Activated CD4-positive, CD25-positive, alpha-beta regulatory T cell treated with anti-CD3 and anti-CD28 coated beads, Interleukin-2, amount 50 U/mL, for 16 hours (primary cell): ENCODE data around the gene ATP8B2.
"Not testable (repeated sequence)": the region's sequence is repeated elsewhere in the genome, so short reads cannot be mapped to it uniquely, and the experiment has no call there.

Experiments used
- DNase-seq: peaks from one replicate; pipeline ENCODE4 v3.0.0-alpha.2; 2020; ENCODE audit warnings: low read depth, low spot score

The ATP8B2 gene, protein sequence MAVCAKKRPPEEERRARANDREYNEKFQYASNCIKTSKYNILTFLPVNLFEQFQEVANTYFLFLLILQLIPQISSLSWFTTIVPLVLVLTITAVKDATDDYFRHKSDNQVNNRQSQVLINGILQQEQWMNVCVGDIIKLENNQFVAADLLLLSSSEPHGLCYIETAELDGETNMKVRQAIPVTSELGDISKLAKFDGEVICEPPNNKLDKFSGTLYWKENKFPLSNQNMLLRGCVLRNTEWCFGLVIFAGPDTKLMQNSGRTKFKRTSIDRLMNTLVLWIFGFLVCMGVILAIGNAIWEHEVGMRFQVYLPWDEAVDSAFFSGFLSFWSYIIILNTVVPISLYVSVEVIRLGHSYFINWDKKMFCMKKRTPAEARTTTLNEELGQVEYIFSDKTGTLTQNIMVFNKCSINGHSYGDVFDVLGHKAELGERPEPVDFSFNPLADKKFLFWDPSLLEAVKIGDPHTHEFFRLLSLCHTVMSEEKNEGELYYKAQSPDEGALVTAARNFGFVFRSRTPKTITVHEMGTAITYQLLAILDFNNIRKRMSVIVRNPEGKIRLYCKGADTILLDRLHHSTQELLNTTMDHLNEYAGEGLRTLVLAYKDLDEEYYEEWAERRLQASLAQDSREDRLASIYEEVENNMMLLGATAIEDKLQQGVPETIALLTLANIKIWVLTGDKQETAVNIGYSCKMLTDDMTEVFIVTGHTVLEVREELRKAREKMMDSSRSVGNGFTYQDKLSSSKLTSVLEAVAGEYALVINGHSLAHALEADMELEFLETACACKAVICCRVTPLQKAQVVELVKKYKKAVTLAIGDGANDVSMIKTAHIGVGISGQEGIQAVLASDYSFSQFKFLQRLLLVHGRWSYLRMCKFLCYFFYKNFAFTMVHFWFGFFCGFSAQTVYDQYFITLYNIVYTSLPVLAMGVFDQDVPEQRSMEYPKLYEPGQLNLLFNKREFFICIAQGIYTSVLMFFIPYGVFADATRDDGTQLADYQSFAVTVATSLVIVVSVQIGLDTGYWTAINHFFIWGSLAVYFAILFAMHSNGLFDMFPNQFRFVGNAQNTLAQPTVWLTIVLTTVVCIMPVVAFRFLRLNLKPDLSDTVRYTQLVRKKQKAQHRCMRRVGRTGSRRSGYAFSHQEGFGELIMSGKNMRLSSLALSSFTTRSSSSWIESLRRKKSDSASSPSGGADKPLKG

DNA sequence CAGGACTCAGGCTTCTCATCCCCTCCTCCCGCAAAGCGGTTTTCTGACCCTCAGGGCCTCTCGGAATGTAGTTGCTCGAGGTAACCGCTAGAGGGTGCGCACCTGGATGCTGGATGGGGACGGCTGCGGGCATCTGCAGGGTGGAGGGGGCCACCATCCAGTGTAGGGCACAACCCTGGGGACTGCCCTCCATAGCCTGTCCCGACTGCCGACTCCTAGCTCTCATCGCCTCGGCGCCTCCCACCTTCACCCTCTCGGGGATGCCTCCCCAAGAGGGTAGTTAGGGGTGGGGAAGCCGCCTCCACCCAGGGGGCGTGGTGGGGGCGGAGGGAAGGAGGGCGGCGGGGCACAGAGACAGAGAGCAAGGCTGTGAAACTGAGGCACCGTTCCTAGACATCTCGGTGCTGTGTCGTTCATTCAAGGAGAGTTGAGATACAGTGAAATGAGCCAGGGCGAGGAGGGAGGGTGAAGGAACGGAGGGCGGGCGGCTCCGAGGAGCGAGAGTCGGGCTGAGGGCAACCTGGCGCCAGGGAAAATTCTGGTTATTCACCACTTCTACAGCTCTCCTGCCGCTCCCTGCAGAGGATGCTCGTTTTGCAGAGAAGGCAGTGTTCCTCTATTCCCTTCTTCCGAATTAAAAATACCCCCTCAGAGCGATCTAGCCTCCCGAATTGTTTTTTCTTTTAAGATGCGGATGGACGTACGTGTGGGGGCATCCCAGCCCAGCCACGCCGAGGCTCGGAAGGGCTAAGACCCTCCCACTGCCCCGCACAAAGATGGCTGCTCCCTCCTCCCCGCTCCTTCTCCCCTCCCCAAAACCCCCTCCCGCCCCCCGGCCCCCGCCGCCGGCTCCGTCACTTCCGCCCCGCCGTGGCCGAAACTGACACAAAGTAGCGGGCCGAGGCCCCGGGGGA is at the start of gene ATP8B2:
Gene ATP8B2 (plus strand): TSS at position 857 of the 914 bp plus-strand sequence. CDS start 2,617 bp downstream, outside the sequence.
- peak; percentile 68 for DNase-seq

GRCh38 chr1:154276797-154277196 is 48.5 kb upstream of the ATP8B2 start:
- no peak for DNase-seq

GRCh38 chr1:154287591-154287990 is 37.7 kb upstream of the ATP8B2 start:
- not testable (repeated sequence) for DNase-seq

- no peak for DNase-seq
These were observed 36.7 kb upstream of the ATP8B2 start for GRCh38 chr1:154288661-154289060.

- DNase-seq: no peak
These were observed 34.4 kb upstream of the ATP8B2 start for GRCh38 chr1:154290921-154291320.

GRCh38 chr1:154295408-154296235 is 29.7 kb upstream of the ATP8B2 start:
- no peak for DNase-seq

- DNase-seq: no peak
These were observed 23.7 kb upstream of the ATP8B2 start for GRCh38 chr1:154301582-154301981.

DNA sequence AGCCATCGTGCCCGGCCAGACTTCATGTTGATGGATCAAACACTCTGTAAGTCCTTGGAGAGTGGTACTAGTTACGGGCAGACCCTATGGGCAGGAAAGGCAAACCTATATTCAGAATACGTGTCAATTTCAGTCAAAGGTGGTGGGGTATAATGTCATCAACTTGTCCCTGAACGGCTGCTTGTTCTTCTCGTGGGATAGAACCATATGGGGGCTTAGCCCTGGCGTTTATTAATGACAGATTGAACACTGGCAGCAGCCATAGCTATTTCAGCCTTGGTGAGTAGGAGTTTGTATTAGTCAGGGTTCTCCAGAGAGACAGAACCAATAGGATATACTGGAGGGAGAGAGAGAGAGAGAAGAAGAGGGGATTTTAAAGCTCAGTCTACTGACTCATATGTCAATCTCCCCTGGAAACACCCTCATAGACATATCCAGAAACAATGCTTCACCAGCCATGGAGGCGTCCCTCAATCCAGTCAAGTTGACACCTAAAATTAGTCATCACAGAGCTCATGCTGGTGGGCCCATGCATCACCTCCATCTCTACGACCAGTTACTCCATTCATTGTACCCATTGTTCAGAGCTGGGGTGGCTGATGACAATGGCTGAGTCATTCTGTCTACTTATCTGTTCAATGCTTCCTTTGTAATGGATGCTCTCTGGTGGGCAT is 20.5 kb upstream of the ATP8B2 start:
- no peak for DNase-seq

GRCh38 chr1:154306151-154306550 is 19.2 kb upstream of the ATP8B2 start:
- DNase-seq: no peak

DNA sequence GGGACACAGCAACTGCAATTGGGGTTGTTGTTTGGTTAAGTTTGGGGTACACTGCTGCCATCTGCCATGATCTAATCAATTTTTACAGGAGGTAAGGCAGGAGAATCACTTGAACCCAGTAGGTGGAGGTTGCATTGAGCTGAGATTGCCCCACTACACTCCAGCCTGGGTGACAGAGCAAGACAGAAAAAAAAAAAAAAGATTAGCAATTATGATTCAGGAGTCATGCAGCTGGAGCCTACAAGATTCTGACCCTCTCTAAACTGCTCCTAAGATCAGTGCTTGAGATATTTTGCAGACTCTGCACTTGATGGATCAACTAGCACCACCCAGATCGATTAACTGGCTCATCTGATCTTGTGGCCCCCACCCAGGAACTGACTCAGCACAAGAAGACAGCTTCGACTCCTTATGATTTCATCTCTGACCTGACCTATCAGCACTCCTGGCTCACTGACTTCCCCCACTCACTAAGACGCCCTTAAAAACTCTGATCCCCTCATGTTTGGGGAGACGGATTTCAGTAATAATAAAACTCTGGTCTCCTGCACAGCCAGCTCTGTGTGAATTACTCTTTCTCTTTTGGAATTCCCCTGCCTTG is 17.6 kb upstream of the ATP8B2 start:
- not testable (repeated sequence) for DNase-seq

GRCh38 chr1:154309136-154309535 is 16.2 kb upstream of the ATP8B2 start:
- DNase-seq: not testable (repeated sequence)

- not testable (repeated sequence) for DNase-seq
These were observed 12.9 kb upstream of the ATP8B2 start for GRCh38 chr1:154312229-154313065.

GRCh38 chr1:154313066-154313356 is 12.3 kb upstream of the ATP8B2 start:
- DNase-seq: no peak

- DNase-seq: not testable (repeated sequence)
These were observed 11.1 kb upstream of the ATP8B2 start for GRCh38 chr1:154314226-154314625.

- DNase-seq: no peak
These were observed 8.6 kb upstream of the ATP8B2 start for GRCh38 chr1:154316704-154317103.

DNA sequence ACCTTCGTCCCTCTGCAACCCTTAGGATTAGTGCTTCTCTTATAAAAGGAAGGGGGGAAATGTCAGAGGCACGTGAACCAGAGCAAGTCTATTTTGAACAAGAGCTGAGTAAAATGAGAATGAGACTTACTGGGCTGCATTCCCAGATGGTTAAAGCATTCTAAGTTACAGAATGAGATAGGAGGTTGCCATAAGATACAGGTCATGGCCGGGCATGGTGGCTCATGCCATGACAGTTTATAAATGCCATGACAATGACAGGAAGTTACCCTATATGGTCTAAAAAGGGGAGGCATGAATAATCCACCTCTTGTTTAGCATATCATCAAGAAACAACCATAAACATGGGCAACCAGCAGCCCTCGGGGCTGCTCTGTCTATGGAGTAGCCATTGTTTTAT is 6.9 kb upstream of the ATP8B2 start:
- DNase-seq: no peak

DNA sequence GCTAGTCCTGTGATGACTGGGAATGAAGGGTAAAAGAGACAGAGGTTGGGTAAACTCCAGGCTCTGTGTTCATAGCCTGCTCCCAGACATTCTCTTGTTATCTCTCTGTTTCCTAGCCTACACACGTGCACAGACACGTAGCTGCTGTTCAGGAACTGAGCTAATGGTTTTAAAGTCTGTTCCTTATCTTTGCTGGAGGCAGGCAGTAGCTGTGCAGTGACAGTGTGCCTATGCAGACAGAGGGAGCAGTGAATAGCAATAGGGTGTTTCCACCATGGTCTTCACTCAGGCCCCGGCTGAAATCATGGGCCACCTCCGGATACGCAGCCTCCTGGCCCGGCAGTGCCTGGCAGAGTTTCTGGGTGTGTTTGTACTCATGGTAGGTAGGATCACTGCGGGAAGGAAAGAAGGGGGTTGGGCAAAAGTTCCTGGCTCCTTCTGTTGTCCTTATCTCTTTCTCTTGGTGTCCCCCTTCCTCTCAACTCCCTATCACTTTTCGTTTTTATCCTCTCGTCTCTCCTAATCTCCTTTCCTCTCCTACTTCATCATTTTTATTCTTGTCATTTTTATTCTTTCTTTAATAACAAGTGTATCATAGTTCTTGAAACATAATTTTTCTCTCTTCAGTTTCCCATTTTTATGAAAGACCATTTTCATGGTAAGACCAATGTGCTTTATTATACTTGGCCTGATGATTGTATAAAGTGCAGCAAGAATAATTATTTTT is 4.3 kb upstream of the ATP8B2 start, which contains the start of gene AQP10:
Gene AQP10 (plus strand): TSS at position 212 of the 727 bp plus-strand sequence. CDS start 63 bp downstream, at position 275.
- DNase-seq: no peak

DNA sequence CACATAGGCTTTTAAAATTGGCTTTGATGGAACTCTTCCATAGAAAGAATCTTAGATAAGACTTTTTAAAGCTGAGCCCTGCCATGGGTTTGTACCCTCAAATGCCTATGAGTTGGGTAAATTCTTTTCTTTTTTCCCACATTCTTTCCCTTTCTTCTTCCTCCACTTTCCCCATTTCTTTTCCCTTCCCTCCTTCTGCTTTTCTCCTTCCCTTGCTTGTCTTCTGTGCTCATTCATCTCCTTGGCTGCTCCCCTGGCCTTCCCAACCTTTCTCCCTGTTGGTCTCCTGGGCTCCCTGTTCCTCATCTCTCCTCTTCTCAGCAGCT is 3.8 kb upstream of the ATP8B2 start:
- not testable (repeated sequence) for DNase-seq
